Esophagus muscularis mucosa (tissue), 4 donors: ENCODE results near the gene TREM2. TPM values are rescaled to one million over a fixed set of nuclear protein-coding genes. Genes with fewer than 3 reads are reported as not detected.

ENCODE experiments used
- DNase-seq: peaks from one replicate; pipeline ENCODE4 v3.0.0-alpha.2; 2017; ENCODE audit errors: extremely low spot score
- H3K27ac ChIP-seq, 4 donors: fragments of 200-600 bp; sonication (generic); replicated peaks in 1 of 4; 1 replicate in 3 of 4; 2 replicates in 1 of 4; pipeline ENCODE4 v1.5.1; 2016 to 2019; ENCODE audit warnings: mild to moderate bottlenecking in 1 of 4
- H3K27me3 ChIP-seq, 4 donors: fragments of 200-600 bp; sonication (generic); one replicate each; pipeline versions ENCODE4 v1.5.1 to v1.6.0; 2016 to 2019
- H3K36me3 ChIP-seq, 4 donors: fragments of 200-600 bp; sonication (generic); one replicate each; pipeline ENCODE4 v1.5.1; 2016 to 2019
- H3K4me1 ChIP-seq, 4 donors: fragments of 200-600 bp; sonication (generic); one replicate each; pipeline ENCODE4 v1.5.1; 2016 to 2019
- H3K4me3 ChIP-seq, 4 donors: fragments of 200-600 bp; sonication (generic); 1 replicate in 2 of 4; 2 replicates in 2 of 4; pipeline ENCODE4 v1.5.1; 2016 to 2019; ENCODE audit warnings: mild to moderate bottlenecking in 4 of 4, moderate library complexity in 1 of 4
- H3K9me3 ChIP-seq, 4 donors: fragments of 200-600 bp; sonication (generic); 1 replicate in 3 of 4; 2 replicates in 1 of 4; pipeline ENCODE4 v1.5.1; 2016 to 2019
- EP300 ChIP-seq: sonication (generic); formaldehyde crosslinking; IDR thresholded peaks from one replicate; pipeline ENCODE4 v1.6.1; 2017; ENCODE audit warnings: antibody characterized with exemption
- POLR2A ChIP-seq: fragments of 450-650 bp; IDR thresholded peaks from one replicate; pipeline ENCODE4 v1.6.1; 2017; ENCODE audit warnings: antibody characterized with exemption, moderate library complexity, mild to moderate bottlenecking, low read depth
- POLR2AphosphoS5 ChIP-seq, 2 donors: sonication (generic); formaldehyde crosslinking; IDR thresholded peaks; one replicate each; pipeline ENCODE4 v1.6.1; 2017; ENCODE audit warnings: antibody characterized with exemption in 2 of 2
- WGBS: methylation state at CpG from one replicate; pipeline ENCODE4 v1.1.5; 2018; 5-methylcytosine and 5-hydroxymethylcytosine counted together
- intact Hi-C: fragments of 100-400 bp; cut with DNase I; formaldehyde crosslinking; loops from one replicate; pipeline ENCODE4 v1.15.1; 2023
- total RNA-seq, 4 donors: library from RNA; depleted of rRNA; stranded (reverse); fragments of >200 nt; gene quantifications; one replicate each; pipeline versions ENCODE4 v1.1.0 to v1.2.1, GENCODE V29; 2016
- TF ChIP-seq, protein P1 (sequence below), 3 experiments: fragments of 200-600 bp in 2 of 3; fragments of 450-650 bp in 1 of 3; sonication (generic) in 2 of 3; IDR thresholded peaks; one replicate each; pipeline ENCODE4 v1.5.1; 2017 to 2019; ENCODE audit warnings: antibody characterized with exemption in 3 of 3, mild to moderate bottlenecking in 2 of 3, moderate library complexity in 1 of 3

Gene TREM2
- 1 to 10 TPM; 1.6 to 1.8 (median 1.6) TPM for total RNA-seq

DNA sequence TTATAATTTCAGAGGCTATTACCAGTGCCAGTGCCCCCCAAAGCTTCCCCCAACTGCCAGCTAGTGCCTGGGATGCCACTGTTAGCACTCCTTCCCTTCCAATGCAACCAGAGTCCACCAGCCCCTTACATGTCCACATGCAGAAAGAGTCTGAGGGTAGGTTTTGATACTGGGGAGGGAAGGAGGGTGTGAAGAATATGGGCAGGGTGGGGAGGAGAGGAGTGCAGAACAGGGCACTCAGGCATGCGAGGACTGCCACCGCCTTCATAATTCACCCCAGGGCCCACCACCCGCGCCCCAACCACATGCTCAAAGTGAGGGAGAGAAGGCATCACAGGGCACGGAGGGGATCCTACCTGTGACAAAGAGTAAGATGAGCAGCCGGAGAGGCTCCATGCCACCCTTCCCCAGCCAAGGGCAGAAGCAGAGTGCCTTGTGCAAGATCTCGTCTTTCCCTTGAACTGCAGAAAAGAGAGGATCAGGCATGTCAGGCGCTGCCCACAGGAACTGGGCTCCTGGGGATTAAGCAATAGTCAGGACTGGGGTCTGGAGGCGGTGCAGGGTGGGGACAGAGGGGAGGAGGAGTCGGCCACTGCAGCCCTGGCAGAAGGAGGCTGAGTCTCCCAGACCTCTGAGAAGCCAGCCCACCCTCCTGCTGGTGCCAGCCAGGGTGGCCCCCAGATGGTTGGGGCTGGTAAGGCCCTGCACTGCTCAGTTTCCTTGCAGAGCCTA is at the start of gene TREM2:
TREM2 (minus strand) TSS at position 430 of the 732 bp plus-strand sequence; CDS start at position 396, 34 bp downstream.
- WGBS: 70% methylated on average over 10 of the region's 10 CpGs

DNA sequence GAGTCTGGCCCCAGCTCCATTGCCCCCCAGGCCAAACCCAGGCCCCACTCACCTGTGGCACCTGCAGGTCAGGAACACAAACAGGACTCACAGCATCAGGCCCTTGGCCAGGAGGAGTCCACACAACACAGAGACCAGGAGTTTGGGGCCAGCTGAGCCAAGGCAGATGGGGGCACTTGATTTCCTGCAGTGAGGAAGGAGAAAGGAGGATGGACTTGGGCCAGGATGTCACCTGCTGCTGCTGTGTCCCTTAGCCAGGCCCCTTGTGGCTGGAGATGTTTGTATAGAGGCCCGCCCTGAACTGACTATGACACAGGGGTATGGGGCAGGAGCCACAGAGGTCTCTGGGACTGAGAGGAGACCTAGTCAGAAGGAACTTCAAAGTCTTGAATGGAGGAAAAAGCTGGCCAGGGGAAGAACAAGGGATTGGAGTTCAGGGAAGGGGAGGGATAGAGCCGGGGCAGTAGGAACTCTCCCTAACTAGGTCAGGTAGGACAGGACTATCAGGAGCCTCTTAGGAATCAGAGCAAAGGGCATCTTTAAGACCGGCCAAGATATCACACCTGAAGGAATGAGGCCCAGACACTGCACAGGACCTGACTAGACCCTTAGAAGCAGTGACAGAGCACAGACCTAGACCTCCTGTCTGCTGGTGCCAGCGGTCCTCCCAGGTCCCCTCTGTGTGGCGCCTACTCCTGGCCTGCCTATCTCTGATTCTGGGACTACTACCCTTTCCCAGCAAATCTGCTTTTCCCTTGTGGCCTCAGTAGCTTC is 46.8 kb upstream of the TREM2 start:
- Histone ChIP-seq H3K36me3 (no peaks in the 10 kb centered on the region), H3K4me1 (no peaks in the 10 kb centered on the region), H3K27me3 (peaks cover 0 to 14% (median 0%) of the 10 kb centered on the region in 4 donors), H3K27ac (no peak overlapping the region), H3K9me3 (peaks cover 0 to 11% (median 3%) of the 10 kb centered on the region in 4 donors), H3K4me3 (no peak overlapping the region)
- intact Hi-C loops: no loop called here
- TF ChIP-seq, protein P1, sequence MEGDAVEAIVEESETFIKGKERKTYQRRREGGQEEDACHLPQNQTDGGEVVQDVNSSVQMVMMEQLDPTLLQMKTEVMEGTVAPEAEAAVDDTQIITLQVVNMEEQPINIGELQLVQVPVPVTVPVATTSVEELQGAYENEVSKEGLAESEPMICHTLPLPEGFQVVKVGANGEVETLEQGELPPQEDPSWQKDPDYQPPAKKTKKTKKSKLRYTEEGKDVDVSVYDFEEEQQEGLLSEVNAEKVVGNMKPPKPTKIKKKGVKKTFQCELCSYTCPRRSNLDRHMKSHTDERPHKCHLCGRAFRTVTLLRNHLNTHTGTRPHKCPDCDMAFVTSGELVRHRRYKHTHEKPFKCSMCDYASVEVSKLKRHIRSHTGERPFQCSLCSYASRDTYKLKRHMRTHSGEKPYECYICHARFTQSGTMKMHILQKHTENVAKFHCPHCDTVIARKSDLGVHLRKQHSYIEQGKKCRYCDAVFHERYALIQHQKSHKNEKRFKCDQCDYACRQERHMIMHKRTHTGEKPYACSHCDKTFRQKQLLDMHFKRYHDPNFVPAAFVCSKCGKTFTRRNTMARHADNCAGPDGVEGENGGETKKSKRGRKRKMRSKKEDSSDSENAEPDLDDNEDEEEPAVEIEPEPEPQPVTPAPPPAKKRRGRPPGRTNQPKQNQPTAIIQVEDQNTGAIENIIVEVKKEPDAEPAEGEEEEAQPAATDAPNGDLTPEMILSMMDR (IDR thresholded peaks at IDR 0.05): no peak
- TF ChIP-seq POLR2AphosphoS5 (IDR thresholded peaks at IDR 0.05) (no peak), POLR2A (no peak), EP300 (no peak)
- WGBS: 89% methylated on average over 5 of the region's 5 CpGs
- peak; percentile 82 for DNase-seq

More for the DNA sequence above, at the start of gene TREM2:
- Histone ChIP-seq H3K27me3 (peaks cover 0 to 27% (median 0%) of the 10 kb centered on the region in 4 donors), H3K4me1 (no peaks in the 10 kb centered on the region), H3K9me3 (no peaks in the 10 kb centered on the region), H3K27ac (no peak within 1 kb of the TSS), H3K36me3 (no peaks in the 10 kb centered on the region), H3K4me3 (no peak within 1 kb of the TSS)
- peak; percentile 78 for DNase-seq
- TF ChIP-seq POLR2AphosphoS5 (IDR thresholded peaks at IDR 0.05) (no peak), POLR2A (no peak), EP300 (no peak)
- TF ChIP-seq, protein P1 (IDR thresholded peaks at IDR 0.05): no peak
- intact Hi-C loops: no loop called here

DNA sequence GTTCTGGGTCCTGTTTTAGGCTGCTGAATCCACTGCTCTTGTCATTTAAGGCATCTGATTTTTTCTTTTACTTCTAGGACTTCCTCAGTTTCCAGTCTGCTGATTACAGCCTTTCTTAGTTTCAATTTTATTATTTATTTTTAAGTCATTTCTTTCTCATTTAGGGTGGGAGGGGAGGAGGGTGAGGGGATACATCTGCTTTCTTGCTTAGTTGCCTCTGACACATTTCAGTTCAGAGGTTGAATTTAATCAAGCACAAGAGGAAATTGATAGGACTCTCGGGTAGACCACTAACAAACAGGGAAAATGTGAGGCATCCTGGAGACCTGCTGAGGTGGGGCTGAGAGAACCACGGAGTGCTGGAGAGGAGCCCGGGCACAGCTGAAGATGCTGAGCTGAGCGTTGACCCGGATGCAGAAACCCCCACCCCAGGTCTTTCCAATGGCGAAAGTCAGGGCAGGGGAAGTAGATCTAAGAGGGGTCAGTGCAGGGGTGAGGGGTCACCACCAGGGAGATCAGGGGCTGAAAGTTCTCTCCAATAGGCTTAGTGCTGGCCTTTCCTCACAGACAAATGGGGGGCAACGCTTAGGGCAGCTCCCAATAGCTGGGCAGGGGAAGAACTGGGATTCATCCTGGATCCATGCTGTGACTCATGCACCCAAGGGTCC is 45.7 kb upstream of the TREM2 start:
- intact Hi-C loops: no loop called here
- Histone ChIP-seq H3K27me3 (peaks cover 0 to 6% (median 0%) of the 10 kb centered on the region in 4 donors), H3K36me3 (no peaks in the 10 kb centered on the region), H3K9me3 (peaks cover 0 to 6% (median 0%) of the 10 kb centered on the region in 4 donors), H3K4me1 (no peaks in the 10 kb centered on the region), H3K27ac (no peak overlapping the region), H3K4me3 (no peak overlapping the region)
- peak; percentile 31 for DNase-seq
- 70% methylated on average over 7 of the region's 7 CpGs for WGBS
- TF ChIP-seq POLR2AphosphoS5 (IDR thresholded peaks at IDR 0.05) (no peak), EP300 (no peak), POLR2A (no peak)
- TF ChIP-seq, protein P1 (IDR thresholded peaks at IDR 0.05): no peak

DNA sequence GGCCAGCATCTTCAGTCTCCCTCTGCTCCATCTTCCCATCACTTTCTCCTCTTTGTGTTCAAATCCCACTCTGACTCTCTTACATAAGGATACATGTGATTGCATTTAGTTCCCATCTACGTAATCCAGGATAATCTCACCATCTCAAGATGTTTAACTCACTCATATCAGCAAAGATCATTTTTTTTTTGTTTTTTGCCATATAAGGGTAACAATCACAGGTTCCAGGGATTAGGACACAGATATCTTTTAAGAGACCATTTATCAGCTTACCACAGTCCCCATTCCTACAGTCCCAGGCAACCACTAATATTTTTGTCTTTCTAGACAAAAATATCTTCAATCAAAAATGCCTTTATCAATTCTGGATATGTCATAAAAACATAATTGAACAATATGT is 41.2 kb upstream of the TREM2 start:
- H3K9me3 ChIP-seq: peaks cover 0 to 6% (median 0%) of the 10 kb centered on the region in 4 donors
- intact Hi-C loops: no loop called here
- DNase-seq: no peak
- H3K27me3 ChIP-seq: no peaks in the 10 kb centered on the region
- H3K27ac ChIP-seq: no peak overlapping the region
- 85% methylated on average over 1 of the region's 1 CpG for WGBS
- peaks cover 0 to 6% (median 0%) of the 10 kb centered on the region in 4 donors for H3K4me1 ChIP-seq
- TF ChIP-seq POLR2A (no peak), EP300 (no peak), POLR2AphosphoS5 (IDR thresholded peaks at IDR 0.05) (no peak)
- TF ChIP-seq, protein P1 (IDR thresholded peaks at IDR 0.05): no peak
- no peaks in the 10 kb centered on the region for H3K36me3 ChIP-seq
- H3K4me3 ChIP-seq: no peak overlapping the region
